HFFc6 (cell line): ENCODE results near the gene FAF1. TPM values are rescaled to one million over a fixed set of nuclear protein-coding genes. Genes with fewer than 3 reads are reported as not detected.

Experiments used
- DNase-seq: peaks from one replicate; pipeline ENCODE4 v3.0.0-alpha.2; 2018
- H3K27ac Mint-ChIP-seq: 2 replicates; pipeline ENCODE4 v1.8.0; 2020; ENCODE audit warnings: mild to moderate bottlenecking, mixed read lengths
- H3K27me3 Mint-ChIP-seq: 2 replicates; pipeline ENCODE4 v1.8.0; 2021; ENCODE audit warnings: mild to moderate bottlenecking, moderate library complexity, mixed read lengths; ENCODE audit not compliant: insufficient read depth
- H3K36me3 Mint-ChIP-seq: 2 replicates; pipeline ENCODE4 v1.8.0; 2021; ENCODE audit warnings: low read depth, mixed read lengths
- H3K4me1 Mint-ChIP-seq: 2 replicates; pipeline ENCODE4 v1.8.0; 2020; ENCODE audit warnings: low read depth, mixed read lengths
- H3K4me3 Mint-ChIP-seq: 2 replicates; pipeline ENCODE4 v1.8.0; 2020; ENCODE audit warnings: mild to moderate bottlenecking, moderate library complexity, mixed read lengths
- H3K9me3 Mint-ChIP-seq: 2 replicates; pipeline ENCODE4 v1.8.0; 2020; ENCODE audit warnings: mild to moderate bottlenecking, mixed read lengths
- CTCF ChIP-seq: fragments of 200-600 bp; sonication (generic); IDR thresholded peaks from 2 replicates; pipeline ENCODE4 v1.5.0; 2021; ENCODE audit warnings: antibody characterized with exemption, mild to moderate bottlenecking
- total RNA-seq, 6 experiments: library from RNA; stranded (reverse); fragmentation: NEBNext Ultra II Directional; extraction: Animal tissue kit (Norgen Biotek cat#: 25700); gene quantifications; 2 replicates in 1 of 6; 3 replicates in 5 of 6; pipeline ENCODE4 v1.2.3, GENCODE V29; 2021

Gene FAF1
- total RNA-seq, 6 experiments from 2014 or later, result 60.1 to 79.1 (median 67.8) TPM

DNA sequence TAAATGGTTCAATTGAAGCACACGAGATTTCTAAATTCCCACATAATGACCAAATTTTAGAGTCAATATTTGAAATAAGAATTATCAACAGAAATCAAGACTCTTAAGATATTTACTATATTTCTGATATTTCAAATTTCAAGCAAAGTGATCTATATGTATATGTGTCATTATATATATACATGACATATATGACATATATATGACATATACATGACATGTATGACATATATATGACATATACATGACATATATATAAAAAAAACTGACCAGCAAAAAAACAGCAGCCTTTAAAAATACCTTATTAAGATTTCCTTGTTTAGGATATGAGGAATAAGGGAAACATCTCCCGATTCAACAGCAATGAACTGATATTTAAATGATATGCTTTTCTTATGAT is 266.2 kb downstream of the FAF1 start:
- Mint-ChIP-seq H3K36me3 (no peaks in the 10 kb centered on the region), H3K27ac (no peak overlapping the region), H3K4me1 (peaks cover 10% of the 10 kb centered on the region), H3K27me3 (no peaks in the 10 kb centered on the region), H3K4me3 (no peak overlapping the region), H3K9me3 (no peaks in the 10 kb centered on the region)
- no peak for TF ChIP-seq CTCF
- DNase-seq, result no peak

GRCh38 chr1:50684185-50684584 is 275.9 kb downstream of the FAF1 start:
- H3K36me3 Mint-ChIP-seq, result no peaks in the 10 kb centered on the region
- H3K4me3 Mint-ChIP-seq, result no peak overlapping the region
- no peak for DNase-seq
- H3K27ac Mint-ChIP-seq, result no peak overlapping the region
- H3K27me3 Mint-ChIP-seq, result no peaks in the 10 kb centered on the region
- H3K4me1 Mint-ChIP-seq, result no peaks in the 10 kb centered on the region
- no peaks in the 10 kb centered on the region for H3K9me3 Mint-ChIP-seq
- peak; percentile 42; the same call in 1 of the 2 replicates for TF ChIP-seq CTCF

DNA sequence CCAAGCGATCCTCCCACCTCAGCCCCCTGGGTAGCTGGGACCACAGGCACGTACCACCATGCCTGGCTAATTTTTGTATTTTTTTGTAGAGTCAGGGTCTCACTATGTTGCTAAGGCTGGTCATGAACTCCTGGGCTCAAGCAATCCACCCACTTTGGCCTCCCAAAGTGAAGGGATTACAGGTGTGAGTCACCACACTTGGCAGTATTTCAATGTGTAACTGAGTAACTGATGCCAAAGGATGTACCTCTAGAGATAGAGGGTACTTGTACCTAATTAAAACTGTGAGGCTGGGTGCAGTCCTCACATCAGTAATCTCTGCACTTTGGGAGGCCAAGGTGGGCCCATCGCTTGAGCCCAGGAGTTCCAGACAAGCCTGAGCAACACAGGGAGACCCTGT is 278.1 kb downstream of the FAF1 start:
- peak; percentile 8 for DNase-seq
- Mint-ChIP-seq H3K27me3 (no peaks in the 10 kb centered on the region; the same call in 1 of the 2 replicates), H3K9me3 (no peaks in the 10 kb centered on the region), H3K4me3 (no peak overlapping the region), H3K4me1 (peaks cover 10% of the 10 kb centered on the region), H3K27ac (no peak overlapping the region), H3K36me3 (no peaks in the 10 kb centered on the region)
- TF ChIP-seq CTCF, result no peak

- no peak for DNase-seq
- Mint-ChIP-seq H3K4me3 (no peak overlapping the region), H3K9me3 (no peaks in the 10 kb centered on the region), H3K27ac (no peak overlapping the region), H3K4me1 (peaks cover 34% of the 10 kb centered on the region), H3K27me3 (no peaks in the 10 kb centered on the region), H3K36me3 (no peaks in the 10 kb centered on the region)
- no peak for TF ChIP-seq CTCF
These were observed 292.2 kb downstream of the FAF1 start for GRCh38 chr1:50667710-50668356.

DNA sequence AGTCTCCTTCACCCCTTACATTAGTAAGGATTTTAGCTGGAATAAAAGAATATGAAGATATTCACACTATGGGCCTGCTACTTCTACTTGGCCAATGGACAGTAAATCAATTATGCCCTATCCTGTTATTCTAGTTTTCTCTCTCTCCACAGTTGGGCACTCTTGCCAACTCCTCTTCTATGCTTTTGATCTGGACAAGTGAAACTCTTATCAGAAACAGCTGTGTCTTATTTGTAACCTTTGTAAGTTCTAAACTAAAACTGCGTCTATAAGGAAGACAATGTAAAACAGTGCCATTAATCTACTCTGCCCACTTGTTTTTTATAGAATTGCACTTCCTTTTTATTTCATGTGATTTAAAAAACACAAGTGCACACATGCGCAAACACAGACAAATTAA is 292.8 kb downstream of the FAF1 start:
- no peak for DNase-seq
- Mint-ChIP-seq H3K4me3 (no peak overlapping the region), H3K36me3 (no peaks in the 10 kb centered on the region), H3K9me3 (no peaks in the 10 kb centered on the region), H3K27me3 (no peaks in the 10 kb centered on the region), H3K27ac (no peak overlapping the region), H3K4me1 (peaks cover 34% of the 10 kb centered on the region)
- TF ChIP-seq CTCF, result no peak; the same call in 1 of the 2 replicates
